Hematopoietic multipotent progenitor cell (in vitro differentiated cells): Measurements from ENCODE around the gene HIF3A. TPM values are rescaled to one million over a fixed set of nuclear protein-coding genes. Genes with fewer than 3 reads are reported as not detected.

Experiments used
- small RNA-seq: library from RNA; depleted of rRNA; stranded (forward); fragments of <200 nt; gene quantifications from one replicate; pipeline ENCODE3, GENCODE V24; 2012
- total RNA-seq: library from RNA; depleted of rRNA; stranded (reverse); fragments of >200 nt; gene quantifications from one replicate; pipeline ENCODE4 v1.2.3, GENCODE V29; 2012

The HIF3A gene
- total RNA-seq, 1 donor, result 0.27 TPM

Small RNAs within 50 kb of the gene (small RNA-seq; reads per million reads assigned to genes)
- not detected for gene RNU6-924P

Other genes with a start within 250 kb of the HIF3A start
- gene IGFL3, start 172.4 kb upstream of the HIF3A start, total RNA-seq, result not detected
- gene IGFL2, start 148.8 kb upstream of the HIF3A start, total RNA-seq, result not detected
- not detected for gene IGFL1, start 67.3 kb upstream of the HIF3A start, total RNA-seq
- gene PPP5C, start 50.0 kb downstream of the HIF3A start, total RNA-seq, result 47.4 TPM
- gene CCDC8, start 116.5 kb downstream of the HIF3A start, total RNA-seq, result 2.4 TPM
- 0.27 TPM for gene PNMA8C, start 131.9 kb downstream of the HIF3A start, total RNA-seq
- gene PNMA8A, start 174.5 kb downstream of the HIF3A start, total RNA-seq, result 7.3 TPM
- 0.81 TPM for gene PNMA8B, start 198.8 kb downstream of the HIF3A start, total RNA-seq